ENCODE data around the gene DIRAS1. TPM values are rescaled to one million over a fixed set of nuclear protein-coding genes. Genes with fewer than 3 reads are reported as not detected.

Gene DIRAS1
- total RNA-seq, 2 donors from 2014 or later = 2.3 TPM; not detected in 1

- Histone ChIP-seq H3K9me3 (no peaks in the 10 kb centered on the region), H3K36me3 (peaks cover 56% of the 10 kb centered on the region), H3K4me1 (ENCODE audit: control insufficient read depth in 1 of 2, low read depth in 2 of 2) (peaks cover 0 to 14% of the 10 kb centered on the region in 2 donors), H3K4me3 (no peak overlapping the region), H3K27me3 (replicated peaks; ENCODE audit: insufficient read depth) (no peaks in the 10 kb centered on the region), H3K27ac (no peak overlapping the region)
- ATAC-seq (ENCODE audit: insufficient number of reproducible peaks, low FRiP score, low read depth) (no peak), DNase-seq (ENCODE audit: low spot score) (no peak)
- no peak for TF ChIP-seq CTCF (IDR thresholded peaks at IDR 0.05)
Measured at GRCh38 chr19:2767688-2768087, 46.5 kb upstream of the DIRAS1 start.

GRCh38 chr19:2766594-2767372 is 45.6 kb upstream of the DIRAS1 start:
- peaks cover 65% of the 10 kb centered on the region for H3K36me3 ChIP-seq
- ATAC-seq (ENCODE audit: insufficient number of reproducible peaks, low FRiP score, low read depth) (no peak), DNase-seq (ENCODE audit: low spot score) (no peak)
- H3K4me3 ChIP-seq = no peak overlapping the region
- no peaks in the 10 kb centered on the region for H3K9me3 ChIP-seq
- peaks cover 0 to 14% of the 10 kb centered on the region in 2 donors for H3K4me1 ChIP-seq (ENCODE audit: control insufficient read depth in 1 of 2, low read depth in 2 of 2)
- no peak for TF ChIP-seq CTCF (IDR thresholded peaks at IDR 0.05)
- no peaks in the 10 kb centered on the region for H3K27me3 ChIP-seq (replicated peaks; ENCODE audit: insufficient read depth)
- no peak overlapping the region for H3K27ac ChIP-seq

- Histone ChIP-seq H3K27ac (no peak overlapping the region), H3K36me3 (peaks cover 66% of the 10 kb centered on the region), H3K4me3 (no peak overlapping the region), H3K27me3 (replicated peaks; ENCODE audit: insufficient read depth) (no peaks in the 10 kb centered on the region), H3K9me3 (no peaks in the 10 kb centered on the region), H3K4me1 (ENCODE audit: control insufficient read depth in 1 of 2, low read depth in 2 of 2) (peaks cover 0 to 2% of the 10 kb centered on the region in 2 donors)
- DNase-seq (ENCODE audit: low spot score) = no peak
- TF ChIP-seq CTCF (IDR thresholded peaks at IDR 0.05) = no peak
- ATAC-seq (ENCODE audit: insufficient number of reproducible peaks, low FRiP score, low read depth) = no peak
Measured at GRCh38 chr19:2765376-2765775, 44.2 kb upstream of the DIRAS1 start.

GRCh38 chr19:2764945-2765344 is 43.8 kb upstream of the DIRAS1 start:
- H3K4me1 ChIP-seq (ENCODE audit: control insufficient read depth in 1 of 2, low read depth in 2 of 2) = no peaks in the 10 kb centered on the region
- DNase-seq (ENCODE audit: low spot score) = no peak
- peaks cover 66% of the 10 kb centered on the region for H3K36me3 ChIP-seq
- no peak for ATAC-seq (ENCODE audit: insufficient number of reproducible peaks, low FRiP score, low read depth)
- TF ChIP-seq CTCF (IDR thresholded peaks at IDR 0.05) = no peak
- H3K27me3 ChIP-seq (replicated peaks; ENCODE audit: insufficient read depth) = no peaks in the 10 kb centered on the region
- no peak overlapping the region for H3K4me3 ChIP-seq
- no peak overlapping the region for H3K27ac ChIP-seq
- H3K9me3 ChIP-seq = no peaks in the 10 kb centered on the region

GRCh38 chr19:2763687-2764086 is 42.5 kb upstream of the DIRAS1 start:
- Histone ChIP-seq H3K27ac (no peak overlapping the region), H3K27me3 (replicated peaks; ENCODE audit: insufficient read depth) (no peaks in the 10 kb centered on the region), H3K36me3 (peaks cover 66% of the 10 kb centered on the region), H3K4me3 (no peak overlapping the region), H3K9me3 (no peaks in the 10 kb centered on the region), H3K4me1 (ENCODE audit: control insufficient read depth in 1 of 2, low read depth in 2 of 2) (no peaks in the 10 kb centered on the region)
- TF ChIP-seq CTCF (IDR thresholded peaks at IDR 0.05) = no peak
- no peak for DNase-seq (ENCODE audit: low spot score)
- no peak for ATAC-seq (ENCODE audit: insufficient number of reproducible peaks, low FRiP score, low read depth)
